DOHH2 (cell line): ENCODE measurements around the gene PGBD5.

Source experiments
- H3F3A ChIP-seq: fragments of 200-600 bp; sonication (generic), shearing (Covaris generic); 2 replicates; pipeline ENCODE4 v1.6.0; 2016; ENCODE audit warnings: antibody characterized with exemption, mild to moderate bottlenecking; ENCODE audit not compliant: control insufficient read depth, insufficient read depth
- H3K27ac ChIP-seq: fragments of 200-600 bp; sonication (generic); 2 replicates; pipeline ENCODE4 v1.5.1; 2014; ENCODE audit warnings: low read depth, mild to moderate bottlenecking, low read length, moderate library complexity
- H3K27me3 ChIP-seq: fragments of 200-600 bp; sonication (generic); 2 replicates; pipeline ENCODE4 v1.6.1; 2014; ENCODE audit warnings: mild to moderate bottlenecking, low read length, mixed read lengths; ENCODE audit not compliant: control insufficient read depth
- H3K36me3 ChIP-seq: fragments of 200-600 bp; sonication (generic); 2 replicates; pipeline ENCODE4 v1.6.1; 2014; ENCODE audit warnings: mild to moderate bottlenecking, low read length, moderate library complexity, mixed read lengths; ENCODE audit not compliant: control insufficient read depth
- H3K4me1 ChIP-seq: fragments of 200-600 bp; sonication (generic); 2 replicates; pipeline ENCODE4 v1.6.1; 2014; ENCODE audit warnings: mild to moderate bottlenecking, low read length, mixed read lengths; ENCODE audit not compliant: control insufficient read depth
- H3K4me2 ChIP-seq: fragments of 200-600 bp; sonication (generic); 2 replicates; pipeline ENCODE4 v1.6.0; 2014; ENCODE audit warnings: mild to moderate bottlenecking, low read length, moderate library complexity
- H3K4me3 ChIP-seq: fragments of 200-600 bp; sonication (generic); 2 replicates; pipeline ENCODE4 v1.5.1; 2014; ENCODE audit warnings: mild to moderate bottlenecking, low read length, mixed read lengths
- H3K79me2 ChIP-seq: fragments of 200-600 bp; sonication (generic); 2 replicates; pipeline ENCODE4 v1.6.1; 2014; ENCODE audit warnings: mild to moderate bottlenecking, low read length, mixed read lengths; ENCODE audit not compliant: control insufficient read depth
- H3K9me2 ChIP-seq: fragments of 200-600 bp; sonication (generic); replicated peaks from 2 replicates; pipeline ENCODE4 v1.6.1; 2014; ENCODE audit warnings: mild to moderate bottlenecking, low read length, mixed read lengths; ENCODE audit not compliant: control insufficient read depth
- H3K9me3 ChIP-seq: fragments of 200-600 bp; sonication (generic); 2 replicates; pipeline ENCODE4 v1.6.1; 2014; ENCODE audit warnings: antibody characterized with exemption, low read length, mixed read lengths; ENCODE audit not compliant: control insufficient read depth, insufficient read depth
- H4K20me1 ChIP-seq: fragments of 200-600 bp; sonication (generic); 2 replicates; pipeline ENCODE4 v1.6.0; 2014; ENCODE audit warnings: low read depth, mild to moderate bottlenecking, antibody characterized with exemption, low read length, moderate library complexity; ENCODE audit not compliant: control insufficient read depth, insufficient read depth
- EZH2phosphoT487 ChIP-seq: fragments of 200-600 bp; sonication (generic); IDR thresholded peaks from 2 replicates; pipeline ENCODE4 v1.6.1; 2017; ENCODE audit warnings: borderline replicate concordance, mild to moderate bottlenecking, antibody characterized with exemption, low read length, moderate library complexity, mixed read lengths
- TF ChIP-seq, protein P1 (sequence below): fragments of 200-600 bp; sonication (generic); IDR thresholded peaks from one replicate; pipeline ENCODE4 v1.5.1; 2014; ENCODE audit warnings: antibody characterized with exemption, mild to moderate bottlenecking, low read depth, low read length; ENCODE audit not compliant: poor library complexity, severe bottlenecking

The PGBD5 gene

DNA sequence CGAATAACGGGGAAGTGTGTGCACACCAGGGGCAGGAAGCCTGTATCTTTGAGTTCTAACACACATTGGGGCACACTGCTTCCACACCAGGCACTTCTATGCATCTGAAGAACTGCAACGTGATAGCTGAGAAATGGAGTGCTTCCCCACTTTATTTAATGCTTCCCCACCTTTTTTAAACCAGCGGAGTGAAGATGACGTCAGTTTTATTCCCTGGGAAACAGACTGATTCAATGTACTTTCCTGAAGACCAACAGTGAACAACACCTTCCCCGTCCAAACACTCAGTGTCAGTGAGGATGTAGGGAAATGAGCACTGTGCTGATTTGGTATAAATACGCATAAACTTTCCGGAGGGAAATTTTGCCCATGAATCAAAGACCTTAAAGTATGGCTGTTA is 87.1 kb downstream of the PGBD5 start:
- Histone ChIP-seq H3K4me2 (no peak overlapping the region), H3K4me1 (no peaks in the 10 kb centered on the region), H3F3A (no peaks in the 10 kb centered on the region), H3K27me3 (0 out of 2 replicates have a peak, but pooled peaks cover 5% of the 10 kb centered on the region), H4K20me1 (no peaks in the 10 kb centered on the region), H3K36me3 (no peaks in the 10 kb centered on the region), H3K27ac (no peak overlapping the region), H3K79me2 (no peaks in the 10 kb centered on the region), H3K9me3 (no peaks in the 10 kb centered on the region), H3K4me3 (no peak overlapping the region), H3K9me2 (no peaks in the 10 kb centered on the region)
- TF ChIP-seq, protein P1, sequence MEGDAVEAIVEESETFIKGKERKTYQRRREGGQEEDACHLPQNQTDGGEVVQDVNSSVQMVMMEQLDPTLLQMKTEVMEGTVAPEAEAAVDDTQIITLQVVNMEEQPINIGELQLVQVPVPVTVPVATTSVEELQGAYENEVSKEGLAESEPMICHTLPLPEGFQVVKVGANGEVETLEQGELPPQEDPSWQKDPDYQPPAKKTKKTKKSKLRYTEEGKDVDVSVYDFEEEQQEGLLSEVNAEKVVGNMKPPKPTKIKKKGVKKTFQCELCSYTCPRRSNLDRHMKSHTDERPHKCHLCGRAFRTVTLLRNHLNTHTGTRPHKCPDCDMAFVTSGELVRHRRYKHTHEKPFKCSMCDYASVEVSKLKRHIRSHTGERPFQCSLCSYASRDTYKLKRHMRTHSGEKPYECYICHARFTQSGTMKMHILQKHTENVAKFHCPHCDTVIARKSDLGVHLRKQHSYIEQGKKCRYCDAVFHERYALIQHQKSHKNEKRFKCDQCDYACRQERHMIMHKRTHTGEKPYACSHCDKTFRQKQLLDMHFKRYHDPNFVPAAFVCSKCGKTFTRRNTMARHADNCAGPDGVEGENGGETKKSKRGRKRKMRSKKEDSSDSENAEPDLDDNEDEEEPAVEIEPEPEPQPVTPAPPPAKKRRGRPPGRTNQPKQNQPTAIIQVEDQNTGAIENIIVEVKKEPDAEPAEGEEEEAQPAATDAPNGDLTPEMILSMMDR: no peak
- TF ChIP-seq EZH2phosphoT487: no peak

- no peak overlapping the region for H3K27ac ChIP-seq
- no peak overlapping the region for H3K4me3 ChIP-seq
- H3K4me1 ChIP-seq: no peaks in the 10 kb centered on the region
- no peaks in the 10 kb centered on the region for H3F3A ChIP-seq
- TF ChIP-seq EZH2phosphoT487: no peak
- TF ChIP-seq, protein P1: no peak
- no peaks in the 10 kb centered on the region for H3K79me2 ChIP-seq
- no peak overlapping the region for H3K4me2 ChIP-seq
- no peaks in the 10 kb centered on the region for H3K27me3 ChIP-seq
- no peaks in the 10 kb centered on the region for H3K9me3 ChIP-seq
- no peaks in the 10 kb centered on the region for H4K20me1 ChIP-seq
- no peaks in the 10 kb centered on the region for H3K9me2 ChIP-seq
- no peaks in the 10 kb centered on the region for H3K36me3 ChIP-seq
These were observed 88.9 kb downstream of the PGBD5 start for GRCh38 chr1:230337266-230337665.

DNA sequence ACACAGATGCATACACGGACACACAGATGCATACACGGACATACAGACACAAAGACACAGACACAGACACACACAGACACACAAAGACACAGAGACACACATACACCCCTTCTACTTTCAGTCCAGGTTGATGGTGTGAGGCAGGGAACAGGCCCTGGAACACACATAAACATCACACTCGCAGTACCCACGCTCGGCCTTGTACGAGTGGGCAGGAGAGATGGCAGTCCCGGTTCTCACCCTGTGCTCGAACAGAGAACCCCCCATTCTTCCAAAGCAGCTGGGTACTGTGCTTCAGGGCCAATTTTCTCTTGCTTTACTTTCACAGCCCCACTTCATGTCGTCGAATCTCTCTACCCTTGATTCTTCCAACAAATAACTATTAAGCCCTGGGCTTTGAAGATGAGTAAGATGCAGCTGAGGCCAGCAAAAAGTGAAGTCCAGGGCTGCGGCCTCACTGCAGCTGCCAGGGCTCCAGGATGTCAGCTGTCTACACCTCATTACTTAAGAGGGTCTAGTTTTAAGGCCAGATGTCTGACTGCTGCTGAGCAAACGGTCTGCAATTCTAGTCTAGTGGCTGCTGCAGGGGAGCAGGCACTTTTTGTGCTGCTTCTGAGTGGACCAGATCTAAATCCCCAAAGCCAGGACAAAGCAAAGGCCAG is 90.1 kb downstream of the PGBD5 start:
- Histone ChIP-seq H3K27ac (no peak overlapping the region), H3K9me3 (no peaks in the 10 kb centered on the region), H3K27me3 (no peaks in the 10 kb centered on the region), H4K20me1 (no peaks in the 10 kb centered on the region), H3K36me3 (no peaks in the 10 kb centered on the region), H3F3A (no peaks in the 10 kb centered on the region), H3K4me2 (no peak overlapping the region), H3K79me2 (no peaks in the 10 kb centered on the region), H3K4me3 (no peak overlapping the region), H3K4me1 (no peaks in the 10 kb centered on the region), H3K9me2 (no peaks in the 10 kb centered on the region)
- TF ChIP-seq, protein P1: no peak
- TF ChIP-seq EZH2phosphoT487: no peak
